Adipose tissue (tissue), 3 donors: ENCODE measurements around the gene CRTC2. TPM values are rescaled to one million over a fixed set of nuclear protein-coding genes. Genes with fewer than 3 reads are reported as not detected.
"Not testable (repeated sequence)": the region's sequence is repeated elsewhere in the genome, so short reads cannot be mapped to it uniquely, and the experiment has no call there.

ENCODE experiments used
- H3K27ac ChIP-seq: one replicate; pipeline ENCODE4 v1.5.1; 2013; ENCODE audit warnings: low read depth, low read length
- WGBS, 3 donors: extraction: QIAGEN DNeasy Blood & Tissue Kit; methylation state at CpG; one replicate each; pipeline ENCODE4 v1.1.7; 2013; 5-methylcytosine and 5-hydroxymethylcytosine counted together
- polyA plus RNA-seq, 3 donors: library from polyadenylated mRNA; stranded (reverse); fragments of 200-250 nt; gene quantifications; one replicate each; pipeline ENCODE4 v1.2.3, GENCODE V29; 2013
- donor health status: healthy with polysubstance abuse.
- donor health status: Bipolar disorder and iron deficiency.
- donor health status: healthy.

The CRTC2 gene
- polyA plus RNA-seq, 3 donors, result 15.4 to 38.1 (median 24.2) TPM

- H3K27ac ChIP-seq, result no peak overlapping the region
- WGBS, 3 donors, result 41 to 47% (median 46%) methylated on average over 4 of the region's 4 CpGs
Measured at GRCh38 chr1:153919876-153920852, 38.2 kb downstream of the CRTC2 start.

DNA sequence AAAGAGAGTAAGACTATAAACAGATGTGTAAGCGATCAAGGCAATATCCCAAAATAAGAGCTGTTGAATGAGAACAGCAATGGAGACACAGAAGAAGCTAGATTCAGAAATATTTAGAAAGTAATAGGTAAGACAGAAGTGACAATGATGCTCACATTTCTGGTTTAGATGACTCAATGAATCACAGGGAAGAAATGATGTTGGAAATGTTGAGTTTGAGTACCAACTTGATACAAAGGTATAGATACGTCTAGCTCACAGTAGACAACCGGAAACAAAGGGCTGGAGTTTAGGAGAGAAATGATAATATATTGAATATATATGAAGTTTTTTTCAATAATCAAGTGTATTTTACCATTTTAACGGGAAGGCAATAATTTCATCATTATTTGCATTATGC, 42.1 kb downstream of the CRTC2 start:
- WGBS, 3 donors, result 84 to 95% (median 90%) methylated on average over 4 of the region's 4 CpGs
- no peak overlapping the region for H3K27ac ChIP-seq

- H3K27ac ChIP-seq, result no peak overlapping the region
- 39 to 77% (median 69%) methylated on average over 2 of the region's 2 CpGs for WGBS, 3 donors
Measured at GRCh38 chr1:153912349-153912748, 46.1 kb downstream of the CRTC2 start.

DNA sequence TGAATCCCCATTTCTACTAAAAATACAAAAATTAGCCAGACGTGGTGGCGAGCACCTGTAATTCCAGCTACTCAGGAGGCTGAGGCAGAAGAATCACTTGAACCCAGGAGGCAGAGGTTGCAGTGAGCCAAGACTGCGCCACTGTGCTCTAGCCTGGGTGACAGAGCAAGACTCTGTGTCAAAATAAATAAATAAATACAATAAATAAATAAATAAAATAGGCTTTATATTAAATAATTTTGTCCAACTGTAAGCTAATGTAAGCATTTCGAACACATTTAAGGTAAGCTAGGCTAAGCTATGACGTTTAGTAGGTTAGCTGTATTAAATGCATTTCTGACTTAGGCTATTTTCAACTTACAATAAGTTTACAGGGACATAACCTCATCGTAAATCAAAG, 47.9 kb downstream of the CRTC2 start:
- H3K27ac ChIP-seq, result not testable (repeated sequence)
- 88 to 90% (median 89%) methylated on average over 6 of the region's 6 CpGs for WGBS, 3 donors

DNA sequence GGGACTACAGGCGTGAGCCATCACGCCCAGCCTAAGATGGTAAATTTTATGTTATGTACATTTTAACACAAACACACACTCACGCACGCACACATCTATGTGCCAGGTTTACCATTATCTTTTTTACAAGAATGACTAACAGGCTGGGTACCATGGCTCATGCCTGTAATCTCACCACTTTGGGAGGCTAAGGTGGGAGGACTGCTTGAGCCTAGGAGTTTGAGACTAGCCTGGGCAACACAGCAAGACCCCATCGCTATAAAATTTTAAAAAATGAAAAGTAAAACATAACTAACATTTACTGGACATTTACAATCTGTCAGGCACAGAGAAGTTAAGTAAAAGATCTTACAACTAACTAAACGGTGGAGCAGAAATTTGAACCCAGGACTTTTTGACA, 50.3 kb downstream of the CRTC2 start:
- 94 to 98% (median 97%) methylated on average over 6 of the region's 6 CpGs for WGBS, 3 donors
- no peak overlapping the region for H3K27ac ChIP-seq

DNA sequence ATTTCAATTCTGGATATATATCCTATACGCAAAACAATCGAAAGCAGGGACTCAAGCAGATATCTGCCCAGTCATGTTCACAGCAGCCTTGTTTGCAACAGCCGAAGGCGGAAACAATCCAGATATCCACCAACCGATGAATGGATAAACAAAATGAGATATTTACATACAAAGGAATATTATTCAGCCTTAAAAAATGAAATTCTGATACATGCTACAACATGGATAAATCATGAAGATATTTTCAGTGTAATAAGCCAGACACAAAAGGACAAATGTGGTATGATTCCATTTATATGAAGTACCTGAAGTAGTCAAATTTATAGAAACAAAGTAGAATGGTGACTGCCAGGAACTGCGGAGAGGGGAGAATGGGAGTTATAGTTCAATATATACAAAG, 51.3 kb downstream of the CRTC2 start:
- no peak overlapping the region for H3K27ac ChIP-seq
- WGBS, 3 donors, result 91 to 96% (median 91%) methylated on average over 6 of the region's 6 CpGs

GRCh38 chr1:153906396-153906795, 52.0 kb downstream of the CRTC2 start:
- H3K27ac ChIP-seq, result no peak overlapping the region
- 96 to 100% (median 97%) methylated on average over 1 of the region's 1 CpG for WGBS, 3 donors

GRCh38 chr1:153905908-153906307, 52.5 kb downstream of the CRTC2 start:
- WGBS, 3 donors, result 94 to 98% (median 95%) methylated on average over 8 of the region's 8 CpGs
- not testable (repeated sequence) for H3K27ac ChIP-seq

- WGBS, 3 donors, result 76 to 91% (median 82%) methylated on average over 14 of the region's 14 CpGs
- H3K27ac ChIP-seq, result no peak overlapping the region
Measured at GRCh38 chr1:153903841-153904455, 54.5 kb downstream of the CRTC2 start.

GRCh38 chr1:153899509-153899908, 58.9 kb downstream of the CRTC2 start:
- WGBS, 3 donors, result 88 to 97% (median 97%) methylated on average over 6 of the region's 6 CpGs
- H3K27ac ChIP-seq, result no peak overlapping the region

Other genes with a start within 250 kb of the CRTC2 start
- gene INTS3, start 230.6 kb downstream of the CRTC2 start, polyA plus RNA-seq, result 10 to 100 TPM; 17.8 to 31.3 (median 28.0) TPM
- 100 to 1,000 TPM in 1 of 3 donors, 10 to 100 TPM in 2; 22.2 to 111 (median 83.7) TPM for gene SLC27A3, start 183.2 kb downstream of the CRTC2 start, polyA plus RNA-seq
- 1 to 10 TPM; 2.6 to 5.6 (median 4.4) TPM for gene GATAD2B, start 35.6 kb downstream of the CRTC2 start, polyA plus RNA-seq
- 10 to 100 TPM; 17.2 to 40.2 (median 37.1) TPM for gene DENND4B, start 11.9 kb downstream of the CRTC2 start, polyA plus RNA-seq
- 10 to 100 TPM; 44.4 to 95.8 (median 58.5) TPM for gene SLC39A1, start 4.9 kb upstream of the CRTC2 start, polyA plus RNA-seq
- 10 to 100 TPM; 10.7 to 12.3 (median 12.1) TPM for gene CREB3L4, start 9.3 kb upstream of the CRTC2 start, polyA plus RNA-seq
- 100 to 1,000 TPM; 159 to 196 (median 178) TPM for gene JTB, start 19.1 kb upstream of the CRTC2 start, polyA plus RNA-seq
- gene RAB13, start 27.7 kb upstream of the CRTC2 start, polyA plus RNA-seq, result 100 to 1,000 TPM in 2 of 3 donors, 10 to 100 TPM in 1; 68.2 to 759 (median 165) TPM
- gene RPS27, start 32.1 kb upstream of the CRTC2 start, polyA plus RNA-seq, result over 10,000 TPM in 2 of 3 donors, 1,000 to 10,000 TPM in 1; 8,955 to 19,190 (median 11,429) TPM
- under 1 TPM in 1 of 3 donors, not detected in 2; 0.02 TPM for gene NUP210L, start 196.5 kb upstream of the CRTC2 start, polyA plus RNA-seq
- gene TPM3, start 233.5 kb upstream of the CRTC2 start, polyA plus RNA-seq, result 100 to 1,000 TPM in 2 of 3 donors, 10 to 100 TPM in 1; 68.2 to 233 (median 184) TPM
- gene CFAP141, start 247.7 kb upstream of the CRTC2 start, polyA plus RNA-seq, result not detected